CD4-positive, alpha-beta T cell treated with Interleukin-2 at 100 ng/mL for 4 hours (primary cell): ENCODE measurements around the gene EGLN3.

Experiments used
- DNase-seq: peaks from one replicate; pipeline ENCODE4 v3.0.0-alpha.2; 2020; ENCODE audit warnings: low spot score

Gene EGLN3

DNA sequence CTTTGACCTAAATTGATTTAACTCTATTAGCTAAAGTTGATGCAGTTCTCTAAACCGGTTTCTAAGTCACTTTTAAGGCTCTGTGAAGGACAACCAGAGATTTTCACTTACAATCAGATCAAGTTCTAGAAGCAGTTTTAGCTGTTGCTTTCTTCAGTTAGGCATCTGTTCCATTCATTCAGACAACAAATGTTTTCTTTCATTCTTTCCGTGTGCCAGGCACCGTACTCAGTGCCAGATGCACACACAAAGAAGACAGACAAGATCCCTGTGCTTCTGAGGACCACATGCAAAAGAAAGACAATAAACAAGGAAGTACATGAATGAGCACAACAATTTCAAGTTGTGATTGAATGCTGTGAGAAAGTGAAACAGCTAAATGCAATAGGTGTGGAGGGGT is 11.1 kb upstream of the EGLN3 start:
- no peak for DNase-seq

DNA sequence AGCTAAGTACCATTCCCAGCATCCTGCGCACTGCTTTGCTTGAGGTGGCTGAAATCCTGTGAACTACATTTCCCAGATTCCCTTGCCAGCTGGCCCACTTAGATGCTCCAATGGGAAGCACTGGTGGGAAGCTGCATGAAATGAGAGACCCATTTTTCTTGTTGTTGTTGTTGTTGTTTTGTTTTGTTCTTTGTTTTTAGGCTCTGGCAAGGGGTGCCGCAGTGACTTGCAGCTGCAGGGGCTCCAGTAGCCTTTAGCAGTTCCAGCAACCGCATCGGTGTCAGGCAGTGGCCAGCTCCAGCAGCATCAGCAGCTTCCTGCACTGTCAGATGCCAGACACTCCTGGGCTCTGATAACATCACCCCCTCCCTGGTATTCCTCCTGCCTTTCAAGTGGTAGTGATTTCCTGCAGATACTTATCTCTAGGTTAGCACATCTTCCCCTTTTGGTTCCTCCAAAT is 8.8 kb upstream of the EGLN3 start:
- DNase-seq = no peak

DNA sequence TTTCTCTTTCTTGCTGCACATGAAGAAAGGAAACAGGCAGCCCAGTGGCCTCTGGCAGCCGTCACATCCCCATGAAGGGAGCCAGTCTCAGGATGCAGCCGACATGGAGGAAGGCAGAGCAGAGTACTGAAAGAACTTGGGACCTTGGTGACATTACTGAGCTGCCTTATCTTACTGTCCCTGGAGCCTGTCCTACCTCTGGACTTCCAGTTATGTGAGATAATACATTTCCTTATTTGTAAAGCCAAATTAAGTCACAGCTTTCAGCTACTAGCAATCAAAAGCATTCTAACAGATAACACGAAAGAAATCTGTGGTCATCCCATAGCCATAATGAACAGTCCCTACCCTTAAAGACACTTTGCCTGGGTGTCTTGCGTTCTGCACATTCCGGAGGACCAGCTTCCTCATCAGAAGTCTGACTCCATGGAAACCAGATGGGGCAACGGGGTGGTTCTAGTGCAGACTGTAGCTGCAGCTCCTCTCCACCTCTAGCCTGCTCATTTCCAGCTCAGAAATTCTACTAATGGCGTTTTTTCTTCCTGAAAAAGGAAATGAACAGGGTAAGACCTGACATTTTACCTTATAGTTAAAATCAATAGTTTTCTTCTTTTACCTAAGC is 7.8 kb upstream of the EGLN3 start:
- no peak for DNase-seq

DNA sequence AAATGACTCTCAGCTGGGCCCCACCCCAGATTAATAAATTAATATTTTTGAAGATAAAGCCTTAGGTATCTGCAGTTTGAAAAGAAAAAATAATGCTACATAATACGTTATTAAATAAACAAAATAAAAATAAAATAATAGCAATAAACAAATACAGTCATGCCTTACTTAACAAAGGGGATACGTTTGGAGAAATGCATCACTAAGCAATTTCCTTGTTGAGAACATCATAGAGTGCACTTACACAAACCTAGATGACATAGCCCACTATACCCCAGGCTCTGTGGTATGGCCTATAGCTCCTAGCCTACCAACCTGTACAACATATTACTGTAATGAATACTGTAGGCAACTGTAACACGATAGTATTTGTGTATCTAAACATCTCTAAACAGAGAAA is 7.1 kb upstream of the EGLN3 start:
- no peak for DNase-seq

DNA sequence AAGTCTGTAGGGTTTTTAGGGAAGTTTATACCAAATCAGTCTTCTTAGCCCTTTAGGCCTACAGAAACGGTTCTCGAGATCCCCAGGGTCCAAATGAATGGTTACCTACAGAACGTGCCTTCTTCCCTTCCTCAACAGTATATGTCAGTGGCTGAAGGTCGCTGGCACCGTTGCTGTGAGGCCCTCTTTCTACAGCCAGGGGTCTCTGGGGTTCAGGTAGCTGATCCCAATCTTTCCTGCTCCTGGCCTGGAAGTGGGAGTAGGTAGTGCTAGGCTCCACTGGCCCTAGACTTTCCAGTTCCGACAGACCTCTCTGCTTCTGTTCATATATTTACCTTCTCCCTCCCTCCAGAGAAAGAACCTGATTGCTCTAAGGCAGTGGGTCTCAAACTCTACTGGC is 6.4 kb upstream of the EGLN3 start:
- DNase-seq = no peak

DNA sequence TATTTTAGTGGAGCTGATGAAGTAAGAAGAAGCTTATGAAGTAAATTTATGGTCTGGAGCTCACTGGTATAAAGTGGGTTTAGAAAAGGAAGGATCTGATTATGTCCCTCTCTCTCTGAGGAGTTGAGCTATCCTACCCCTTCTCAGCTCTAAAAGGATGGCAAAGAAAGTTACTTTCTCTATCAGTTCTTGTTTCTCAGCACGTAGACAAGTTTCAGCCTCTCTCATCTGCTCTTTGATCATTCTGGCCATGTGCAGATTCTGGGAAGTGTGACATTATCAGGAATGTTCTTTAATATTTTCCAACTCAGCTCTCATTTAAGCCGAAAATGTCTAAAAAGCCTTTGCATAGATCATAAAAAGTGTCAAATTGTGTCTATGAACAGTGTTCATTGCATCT is 5.8 kb upstream of the EGLN3 start:
- DNase-seq = no peak

DNA sequence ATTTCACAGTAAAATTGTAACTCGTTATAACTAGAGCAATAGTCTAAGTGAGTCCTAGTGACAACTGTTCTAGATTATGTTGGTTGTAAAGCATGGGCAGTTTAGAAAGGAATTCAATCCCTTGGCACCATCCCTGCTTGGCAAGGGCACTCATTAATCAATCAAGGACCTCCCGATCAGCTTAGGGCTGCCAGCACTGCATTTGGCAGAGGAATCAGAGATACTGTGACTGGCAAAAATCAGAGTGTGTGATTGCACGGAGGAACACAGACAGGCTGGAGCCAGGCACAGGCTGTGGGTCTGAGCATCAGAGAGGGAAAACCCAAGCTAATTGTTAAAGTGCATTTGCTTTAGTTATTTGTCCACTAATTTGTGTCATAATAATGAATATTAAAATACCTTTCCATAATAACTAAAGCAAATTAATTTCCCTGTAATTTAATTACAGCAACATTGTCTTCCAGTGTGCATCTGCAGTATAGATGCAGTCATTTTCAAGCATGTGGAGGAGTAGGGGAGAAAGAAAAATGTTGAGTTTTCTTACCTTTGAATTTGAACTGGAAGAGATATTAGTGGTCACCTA is 3.2 kb upstream of the EGLN3 start:
- no peak for DNase-seq

DNA sequence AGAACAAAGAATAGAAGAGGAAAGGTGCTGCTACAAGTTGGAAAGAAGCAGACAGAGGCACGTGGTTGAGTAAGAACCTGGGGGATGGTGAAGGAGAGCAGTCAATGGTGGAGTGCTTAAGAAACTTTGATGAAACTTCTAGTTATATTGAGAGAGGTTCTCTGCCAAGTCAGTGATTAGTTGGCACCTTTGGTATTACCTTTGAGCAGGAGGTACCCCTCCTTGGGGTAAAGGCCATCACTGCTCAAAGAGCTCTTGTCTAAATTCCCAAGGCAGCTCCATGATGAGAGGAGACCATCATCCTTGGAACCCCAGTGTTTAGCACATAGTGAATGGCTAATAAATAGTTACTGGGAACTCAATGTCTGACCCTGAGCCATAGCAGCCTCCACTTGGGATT is 1.7 kb upstream of the EGLN3 start:
- no peak for DNase-seq

DNA sequence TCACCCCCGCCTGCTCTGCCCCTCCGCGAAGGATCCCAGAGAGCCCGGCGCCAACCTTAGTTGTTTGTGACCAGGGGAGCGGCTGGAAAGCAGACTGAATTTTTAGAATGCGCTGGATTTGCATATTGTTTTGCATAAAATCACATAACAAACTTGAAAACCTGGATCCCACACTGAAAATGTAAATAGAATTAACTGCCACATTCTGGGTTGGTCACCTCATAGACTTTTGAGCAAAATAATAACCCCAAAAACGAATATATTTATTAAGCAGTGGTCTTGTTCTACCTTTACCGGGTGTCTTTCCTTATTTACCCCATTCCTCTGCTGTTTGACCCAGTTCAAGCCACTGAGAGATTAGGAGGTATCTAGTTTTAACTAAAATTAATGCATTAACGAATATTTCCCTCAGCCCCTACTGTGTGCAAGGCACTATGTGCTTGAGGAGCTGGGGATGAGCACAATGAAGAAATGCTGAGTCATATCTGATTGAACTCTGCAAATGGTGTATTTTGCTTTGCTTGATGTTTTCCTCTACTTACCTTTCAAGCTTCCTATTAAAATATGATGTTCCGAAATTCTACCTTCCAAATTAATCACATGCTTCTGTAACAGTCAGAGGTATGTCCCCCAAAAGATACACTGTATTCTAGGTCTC is 438 bp upstream of the EGLN3 start:
- DNase-seq = no peak

DNA sequence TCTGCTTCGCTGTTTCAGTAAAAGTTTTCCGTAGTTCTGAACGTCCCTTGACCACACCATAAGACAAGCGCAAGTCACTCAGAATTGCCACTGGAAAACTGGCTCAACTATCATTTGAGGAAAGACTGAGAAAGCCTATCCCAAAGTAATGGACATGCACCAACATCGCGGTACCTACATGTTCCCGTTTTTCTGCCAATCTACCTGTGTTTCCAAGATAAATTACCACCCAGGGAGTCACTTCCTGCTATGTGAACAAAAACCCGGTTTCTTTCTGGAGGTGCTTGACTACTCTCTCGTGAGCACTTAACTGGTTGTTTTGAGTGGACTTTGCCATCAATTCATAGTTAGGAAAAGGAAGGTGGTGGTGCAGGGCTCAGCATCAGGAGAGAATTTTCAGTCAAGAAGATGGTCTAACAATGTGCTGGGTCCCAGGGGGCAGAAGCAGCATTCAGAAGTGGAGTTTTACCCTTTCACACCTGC is 1.4 kb downstream of the EGLN3 start:
- DNase-seq = no peak

DNA sequence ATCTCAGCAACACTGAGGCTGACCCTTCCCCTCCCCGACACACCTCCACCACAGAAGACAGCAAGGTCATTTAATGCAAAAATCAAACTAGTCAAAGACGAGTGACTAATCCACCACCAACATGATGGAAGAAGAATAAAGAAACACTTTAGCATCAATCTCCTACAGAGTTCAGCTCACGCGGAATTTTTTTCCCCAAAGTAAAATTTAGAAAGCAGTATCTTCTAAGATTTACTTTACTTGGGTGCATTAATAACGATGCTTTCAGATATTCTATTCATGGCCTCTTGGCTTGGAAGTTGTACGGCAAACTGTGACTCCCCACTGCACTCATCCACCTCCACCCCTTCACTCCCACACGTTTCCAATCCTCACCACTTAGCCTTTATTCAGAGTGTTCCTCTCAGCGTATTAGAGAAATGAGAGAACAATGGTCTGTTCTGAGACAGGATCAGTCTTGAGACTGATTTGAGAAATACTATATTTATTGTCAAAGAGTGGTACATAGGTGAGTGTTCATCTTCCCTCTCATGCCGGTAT is 1.9 kb downstream of the EGLN3 start:
- DNase-seq = no peak

DNA sequence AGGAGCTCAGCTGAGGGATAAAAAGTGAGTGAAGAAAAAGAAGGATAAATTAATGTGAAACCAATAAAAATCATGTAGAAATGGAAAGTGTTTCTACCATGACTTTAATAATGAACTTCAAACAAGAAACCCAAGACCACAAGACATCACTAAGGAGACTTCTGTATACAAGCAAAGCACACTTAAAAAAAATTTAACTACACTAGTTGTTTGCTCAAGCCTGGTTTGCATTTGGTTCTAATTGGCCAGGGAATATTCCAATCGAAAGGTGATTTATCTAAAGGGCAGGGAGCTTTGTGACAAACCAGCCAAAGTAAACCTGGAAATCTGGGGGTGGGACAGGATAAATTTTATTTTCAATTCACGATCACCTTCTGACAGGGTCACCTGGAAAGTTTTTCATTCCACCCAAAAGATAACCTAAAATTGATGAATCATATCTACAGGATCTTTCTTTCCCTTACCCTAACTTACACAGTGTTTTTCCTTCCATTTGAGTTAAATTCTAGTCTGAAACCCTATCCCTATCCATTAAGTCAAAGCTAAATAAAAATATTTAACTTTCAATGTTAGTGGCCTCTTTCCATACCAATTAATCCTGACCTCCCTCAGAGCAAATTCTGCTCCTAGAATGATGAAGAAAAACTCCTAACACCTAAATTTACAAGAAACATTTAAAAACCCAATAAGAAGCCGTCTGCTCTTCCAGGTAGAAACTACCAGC is 2.6 kb downstream of the EGLN3 start:
- no peak for DNase-seq

DNA sequence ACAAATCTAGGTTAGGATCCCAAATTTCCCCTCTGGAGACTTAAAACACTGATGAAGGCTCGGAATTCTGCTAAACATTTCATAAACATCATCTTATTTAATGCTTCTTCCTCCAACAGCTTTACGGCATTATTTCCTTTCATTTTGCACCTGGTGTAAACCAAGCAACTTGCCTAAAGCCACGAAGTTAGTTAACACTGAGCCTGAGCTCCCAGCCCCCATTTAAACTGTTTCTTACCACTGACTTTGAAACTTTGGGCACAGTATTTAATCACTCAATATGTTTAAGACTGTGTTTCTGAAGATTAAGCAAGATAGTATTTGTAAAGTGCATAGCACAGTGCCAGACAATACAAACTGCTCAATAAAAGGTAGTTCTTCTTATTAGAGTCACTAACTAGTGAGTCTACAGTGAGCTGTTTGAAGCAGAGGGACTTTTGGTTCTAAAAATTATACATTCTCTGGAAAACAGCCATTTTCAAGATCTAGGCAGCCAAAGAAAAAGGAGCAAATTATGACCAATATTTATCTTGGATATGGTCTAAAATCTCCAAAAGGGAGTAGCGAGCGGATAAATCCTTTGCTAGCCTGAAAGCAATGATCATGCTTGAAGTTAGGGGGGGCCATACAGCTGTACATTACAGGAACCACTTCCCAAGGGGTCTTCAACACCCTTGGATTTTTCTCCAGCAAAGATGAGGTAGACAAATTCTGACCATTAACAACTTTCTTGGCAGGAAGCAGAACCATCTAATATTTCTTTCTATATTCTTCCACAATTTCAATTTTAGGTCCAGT is 4.0 kb downstream of the EGLN3 start:
- no peak for DNase-seq

DNA sequence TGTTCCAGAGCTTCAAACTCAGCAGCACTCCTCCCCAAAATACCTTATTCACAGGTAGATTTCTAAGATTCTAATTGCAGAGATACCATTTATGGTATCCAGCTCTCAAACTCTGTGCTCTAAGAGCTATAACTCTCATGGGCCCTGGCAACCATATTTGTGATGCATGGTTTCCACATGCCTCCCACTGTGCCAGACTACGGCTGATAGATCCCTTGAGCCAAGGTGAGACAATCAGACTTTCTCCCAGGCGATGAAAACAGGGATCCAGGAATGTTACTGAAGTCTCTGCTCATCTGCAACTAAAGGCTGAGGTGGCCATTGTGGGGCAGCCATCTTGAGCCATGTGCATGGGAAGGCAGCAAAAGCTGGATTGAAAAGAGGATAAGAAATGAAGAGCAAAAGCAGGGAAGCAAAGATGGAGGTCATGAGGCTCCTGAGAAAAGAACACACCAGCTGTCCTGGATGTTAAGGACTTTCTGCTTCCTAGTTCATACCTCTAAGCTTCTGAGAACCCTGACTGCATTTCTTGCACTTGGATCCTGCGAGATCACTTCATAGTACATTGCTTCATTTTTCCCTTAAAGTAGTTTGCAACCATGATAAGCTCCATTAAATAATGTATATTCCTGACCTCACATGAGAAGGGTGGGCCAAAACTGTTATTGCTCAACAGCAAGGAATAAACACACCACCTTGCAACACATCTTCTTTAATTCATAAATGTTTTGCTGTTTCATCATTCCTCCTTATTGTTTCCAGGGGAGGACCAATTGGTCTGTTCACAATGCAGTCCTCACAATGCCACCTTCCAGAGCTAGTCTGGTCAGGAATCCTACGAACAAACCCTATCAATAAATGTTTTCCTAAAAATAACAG is 5.4 kb downstream of the EGLN3 start:
- DNase-seq = no peak

DNA sequence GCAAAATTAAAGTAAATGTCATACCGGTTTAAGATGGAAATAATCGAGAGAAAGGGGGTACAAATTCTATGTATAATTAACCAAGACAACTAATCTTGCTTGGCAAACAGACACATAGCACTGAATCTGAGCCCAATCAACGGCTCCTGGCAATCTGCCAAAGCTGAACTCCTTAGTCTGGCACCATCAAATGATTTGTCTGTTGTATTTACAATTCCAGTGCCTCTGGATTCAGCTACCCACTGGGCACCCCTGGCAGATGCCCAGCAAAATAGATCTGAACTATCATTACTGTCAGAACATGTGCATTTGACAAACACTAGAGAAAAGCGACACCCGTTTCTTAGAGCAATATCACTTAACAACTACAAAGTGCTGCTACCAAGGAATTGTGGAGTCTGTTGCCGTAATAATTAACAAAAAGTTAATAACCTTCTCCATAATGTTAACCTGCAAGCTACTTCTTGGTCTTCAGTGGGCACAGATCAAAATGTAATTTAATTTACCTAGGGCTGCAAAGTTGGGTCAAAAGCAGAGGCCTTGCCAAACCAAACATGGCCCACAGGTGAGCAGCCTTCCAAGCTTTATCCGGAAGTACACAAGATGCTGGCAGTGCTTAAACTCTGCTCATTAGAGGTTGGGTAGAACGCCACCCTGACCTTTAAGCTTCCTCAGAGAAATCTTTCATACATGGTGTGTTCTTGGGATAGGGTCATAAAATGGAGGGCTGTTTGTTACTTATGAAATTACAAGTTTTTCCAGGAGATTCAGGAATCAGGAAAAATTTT is 7.6 kb downstream of the EGLN3 start:
- DNase-seq = no peak

DNA sequence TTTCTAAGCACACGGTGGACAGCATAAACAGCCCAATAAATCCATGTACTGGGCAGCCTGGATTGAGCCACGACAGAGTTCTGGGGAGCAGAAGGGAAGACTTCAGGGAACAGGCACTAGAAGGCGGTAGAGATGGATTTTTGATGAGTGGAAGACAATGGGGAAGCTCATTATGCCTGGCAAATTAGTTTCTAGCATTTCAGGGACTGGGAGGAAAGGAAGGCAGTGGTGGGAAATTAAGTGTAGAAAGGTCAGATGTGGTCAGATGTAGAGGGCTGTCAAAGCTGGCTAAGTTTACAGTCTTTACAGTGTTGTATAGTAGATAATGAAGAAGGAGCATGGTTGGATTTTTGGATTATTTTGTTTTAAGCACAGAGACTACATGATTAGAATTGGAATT is 9.2 kb downstream of the EGLN3 start:
- DNase-seq = no peak

DNA sequence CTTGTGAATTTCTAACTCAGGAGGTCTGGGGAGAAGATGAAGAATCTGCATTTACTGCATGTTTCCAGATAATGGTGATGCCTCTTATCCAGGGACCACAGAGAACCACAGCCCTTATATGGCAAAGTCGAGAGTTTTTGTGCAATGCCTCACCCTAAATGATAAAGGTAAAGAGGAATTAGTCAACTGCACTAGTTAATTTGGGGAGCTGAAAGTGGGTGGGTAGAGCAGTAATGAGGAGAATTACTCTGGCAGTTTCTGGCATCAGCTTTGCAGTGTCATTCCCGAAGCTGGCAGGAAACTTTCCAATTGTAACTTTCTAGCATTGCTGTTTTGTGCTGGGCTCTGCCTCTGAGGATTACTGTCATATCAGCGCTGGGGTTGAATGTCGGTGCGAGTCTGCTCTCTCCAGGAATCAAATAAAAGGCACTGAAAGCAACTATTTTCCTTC is 10.3 kb downstream of the EGLN3 start:
- no peak for DNase-seq

DNA sequence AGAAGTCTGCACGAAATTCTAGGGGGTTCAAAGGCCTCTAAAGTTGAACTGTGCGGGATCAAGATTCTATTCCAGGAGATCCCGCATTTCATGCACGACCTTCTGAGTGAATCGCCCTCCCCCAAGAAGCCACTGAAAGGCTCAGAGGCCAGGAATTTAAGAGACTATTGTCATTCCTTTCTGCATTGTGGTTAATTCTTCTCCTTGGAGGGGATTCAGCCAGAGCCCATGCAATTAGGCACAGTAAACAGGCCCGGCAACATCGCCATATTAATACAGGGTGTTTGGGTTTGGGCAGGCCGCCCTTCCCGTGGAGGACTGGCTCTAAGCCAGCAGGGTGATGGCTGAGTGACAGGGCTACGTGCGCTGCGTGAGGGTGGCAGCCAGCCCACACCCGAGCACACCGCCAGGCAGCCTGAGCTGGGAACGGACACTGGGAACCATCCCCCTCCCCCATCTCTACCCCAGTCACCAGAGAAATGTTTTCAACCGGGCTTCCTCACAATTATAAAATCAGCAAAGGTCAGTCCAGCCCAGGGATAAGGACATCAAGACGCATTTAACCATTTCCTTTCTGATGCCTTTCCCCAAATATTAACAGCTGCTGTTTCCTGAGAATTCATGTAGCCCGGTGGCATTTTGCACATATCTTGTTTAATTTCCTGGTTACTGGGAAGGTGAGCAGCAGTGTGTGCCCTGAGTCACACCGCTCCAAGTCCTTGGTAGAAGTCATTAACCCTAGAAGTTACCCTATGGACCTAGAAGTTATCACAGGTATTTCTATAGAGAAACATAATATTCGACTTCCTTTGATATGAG is 12.5 kb downstream of the EGLN3 start:
- DNase-seq = no peak

DNA sequence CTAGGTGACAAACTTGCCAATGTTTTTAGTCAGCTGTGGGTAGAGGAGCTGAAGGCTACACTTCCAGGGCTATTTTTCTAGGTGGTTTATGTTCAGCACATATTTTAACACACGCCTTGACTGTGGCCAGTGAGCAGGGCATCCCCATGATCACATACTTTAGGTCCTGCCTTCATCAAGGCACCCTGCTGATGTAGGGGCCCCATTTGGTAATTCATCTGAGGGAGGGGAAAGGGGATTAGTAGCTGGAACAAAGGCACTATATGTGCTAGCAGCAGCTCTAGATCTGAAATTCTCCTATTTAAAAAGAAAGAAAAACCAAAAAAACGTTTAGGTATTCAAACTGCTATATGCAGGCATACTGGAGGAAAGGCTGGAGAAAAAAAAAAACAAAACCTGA is 14.5 kb downstream of the EGLN3 start:
- DNase-seq = no peak
